SK-N-SH (cell line): ENCODE measurements around the gene TTC23. TPM values are rescaled to one million over a fixed set of nuclear protein-coding genes. Genes with fewer than 3 reads are reported as not detected.
A peak's percentile ranks its signal among the peaks of the same experiment; 100 is the strongest.

Experiments
- CTCF ChIP-seq: fragments of 200-600 bp; sonication (generic); IDR thresholded peaks from 2 replicates; pipeline ENCODE4 v1.6.1; 2017; ENCODE audit warnings: antibody characterized with exemption, mild to moderate bottlenecking, moderate library complexity
- ELF1 ChIP-seq: IDR thresholded peaks from 2 replicates; pipeline ENCODE4 v1.4.0; 2012
- EP300 ChIP-seq, 2 experiments: IDR thresholded peaks; 2 replicates each; pipeline versions ENCODE4 v1.4.0 to v1.6.1; 2012; ENCODE audit warnings: borderline replicate concordance in 1 of 2, low read depth in 1 of 2, low read length in 1 of 2
- EZH2phosphoT487 ChIP-seq: fragments of 200-600 bp; sonication (generic); IDR thresholded peaks from 2 replicates; pipeline ENCODE4 v1.6.1; 2017; ENCODE audit warnings: low read depth, mixed run types, mild to moderate bottlenecking, antibody characterized with exemption, moderate library complexity, borderline replicate concordance
- FOSL2 ChIP-seq: IDR thresholded peaks from 2 replicates; pipeline ENCODE4 v1.4.0; 2012; ENCODE audit warnings: low read depth, mild to moderate bottlenecking, moderate library complexity, borderline replicate concordance
- GABPA ChIP-seq: IDR thresholded peaks from 2 replicates; pipeline ENCODE4 v1.4.0; 2012; ENCODE audit warnings: low read depth, mild to moderate bottlenecking
- MEF2A ChIP-seq: IDR thresholded peaks from 2 replicates; pipeline ENCODE4 v1.4.0; 2012; ENCODE audit warnings: low read depth, borderline replicate concordance
- NFIC ChIP-seq: IDR thresholded peaks from 2 replicates; pipeline ENCODE4 v1.4.0; 2012; ENCODE audit warnings: borderline replicate concordance
- RAD21 ChIP-seq: IDR thresholded peaks from 2 replicates; pipeline ENCODE4 v1.6.1; 2012; ENCODE audit warnings: mild to moderate bottlenecking, low read length
- REST ChIP-seq: IDR thresholded peaks from 2 replicates; pipeline ENCODE4 v1.6.1; 2012; ENCODE audit warnings: mild to moderate bottlenecking, low read depth, low read length, moderate library complexity
- RFX5 ChIP-seq: IDR thresholded peaks from 2 replicates; pipeline ENCODE4 v1.6.1; 2012; ENCODE audit warnings: mild to moderate bottlenecking, improper control_type of control experiment, low read length
- RXRA ChIP-seq: IDR thresholded peaks from 2 replicates; pipeline ENCODE4 v1.4.0; 2012; ENCODE audit warnings: low read depth, mild to moderate bottlenecking, borderline replicate concordance
- SIN3A ChIP-seq: IDR thresholded peaks from 2 replicates; pipeline ENCODE4 v1.6.1; 2012; ENCODE audit warnings: low read depth, mild to moderate bottlenecking, low read length, moderate library complexity, borderline replicate concordance
- SMC3 ChIP-seq: IDR thresholded peaks from 2 replicates; pipeline ENCODE4 v1.6.1; 2012; ENCODE audit warnings: low read depth, low read length, improper control_type of control experiment
- ZBTB33 ChIP-seq: IDR thresholded peaks from 2 replicates; pipeline ENCODE4 v1.4.0; 2012; ENCODE audit warnings: low read depth, borderline replicate concordance
- polyA plus RNA-seq, 3 experiments: library from polyadenylated mRNA; depleted of rRNA; stranded (reverse); fragments of >200 nt; gene quantifications; 2 replicates each; pipeline ENCODE4 v1.2.3, GENCODE V29; 2012

Gene TTC23
- polyA plus RNA-seq, 1 of the 3 experiments (the other 2 are of a cell fraction): 0.79 TPM

GRCh38 chr15:99104788-99105513 is 144.4 kb downstream of the TTC23 start, which contains the start of gene SYNM (continued):
- TF ChIP-seq NFIC (no peak), CTCF (peak; percentile 72), GABPA (no peak), ZBTB33 (no peak), RFX5 (0 out of 2 replicates have a peak, but pooled peaks have one; percentile 48), RXRA (no peak), MEF2A (no peak), REST (no peak), EZH2phosphoT487 (no peak), FOSL2 (no peak), SMC3 (peak; percentile 91), RAD21 (peak; percentile 78), SIN3A (no peak), ELF1 (no peak), EP300 (IDR thresholded peaks at IDR 0.05; ENCODE audit: borderline replicate concordance in 1 of 2, low read depth in 1 of 2, low read length in 1 of 2) (no peak)
